CD1c-positive myeloid dendritic cell (primary cell): Measurements from ENCODE around the gene TEAD4.

Source experiments
- DNase-seq: peaks from one replicate; pipeline ENCODE4 v3.0.0-alpha.2; 2016; ENCODE audit errors: extremely low spot score

Gene TEAD4

GRCh38 chr12:2959192-2959504 is at the start of gene TEAD4:
TSS of gene TEAD4 (plus strand) at chr12:2959397.
- DNase-seq = no peak

- DNase-seq = no peak
These were observed 47.0 kb upstream of the TEAD4 start for GRCh38 chr12:2912216-2912575.

GRCh38 chr12:2919249-2919648 is 39.9 kb upstream of the TEAD4 start:
- no peak for DNase-seq

GRCh38 chr12:2922329-2922728 is 36.9 kb upstream of the TEAD4 start:
- no peak for DNase-seq

- DNase-seq = no peak
These were observed 36.1 kb upstream of the TEAD4 start for GRCh38 chr12:2923057-2923456.

GRCh38 chr12:2924019-2924418 is 35.2 kb upstream of the TEAD4 start:
- DNase-seq = no peak

GRCh38 chr12:2925322-2925995 is 33.7 kb upstream of the TEAD4 start:
- no peak for DNase-seq

- DNase-seq = no peak
These were observed 28.3 kb upstream of the TEAD4 start for GRCh38 chr12:2930865-2931264.

GRCh38 chr12:2933586-2933985 is 25.6 kb upstream of the TEAD4 start:
- no peak for DNase-seq

GRCh38 chr12:2934371-2934770 is 24.8 kb upstream of the TEAD4 start:
- DNase-seq = no peak

GRCh38 chr12:2936301-2936700 is 22.9 kb upstream of the TEAD4 start:
- no peak for DNase-seq

GRCh38 chr12:2937500-2937899 is 21.7 kb upstream of the TEAD4 start:
- DNase-seq = no peak

- no peak for DNase-seq
These were observed 20.0 kb upstream of the TEAD4 start for GRCh38 chr12:2939191-2939590.

- no peak for DNase-seq
These were observed 18.6 kb upstream of the TEAD4 start for GRCh38 chr12:2940564-2940963.

- no peak for DNase-seq
These were observed 17.7 kb upstream of the TEAD4 start for GRCh38 chr12:2941524-2941923.

GRCh38 chr12:2944401-2945047 is 14.7 kb upstream of the TEAD4 start:
- peak; percentile 22 for DNase-seq

- no peak for DNase-seq
These were observed 9.8 kb upstream of the TEAD4 start for GRCh38 chr12:2949411-2949810.

- no peak for DNase-seq
These were observed 3.3 kb upstream of the TEAD4 start for GRCh38 chr12:2955888-2956287.

- DNase-seq = no peak
These were observed 1.3 kb upstream of the TEAD4 start for GRCh38 chr12:2957816-2958431.

- DNase-seq = no peak
These were observed 585 bp upstream of the TEAD4 start for GRCh38 chr12:2958432-2959191.

GRCh38 chr12:2959505-2960389 is 550 bp downstream of the TEAD4 start:
- DNase-seq = no peak
